Endodermal cell (in vitro differentiated cells): ENCODE data around the gene TBC1D12. TPM values are rescaled to one million over a fixed set of nuclear protein-coding genes. Genes with fewer than 3 reads are reported as not detected.

Source experiments
- DNase-seq: peaks from one replicate; pipeline ENCODE4 v3.0.0-alpha.2; 2017
- H3K27ac ChIP-seq: 2 replicates; pipeline ENCODE4 v1.5.1; 2013; ENCODE audit warnings: mild to moderate bottlenecking, low read depth, low read length, moderate library complexity
- H3K27me3 ChIP-seq: 2 replicates; pipeline ENCODE4 v1.6.1; 2013; ENCODE audit warnings: mild to moderate bottlenecking, low read length, moderate library complexity; ENCODE audit not compliant: insufficient read depth, control insufficient read depth, poor library complexity, severe bottlenecking
- H3K36me3 ChIP-seq: 2 replicates; pipeline ENCODE4 v1.7.0; 2013; ENCODE audit warnings: mild to moderate bottlenecking, low read length, moderate library complexity; ENCODE audit not compliant: control insufficient read depth, insufficient read depth
- H3K4me1 ChIP-seq: one replicate; pipeline ENCODE4 v1.7.0; 2013; ENCODE audit warnings: low read length; ENCODE audit not compliant: control insufficient read depth, insufficient read depth
- H3K4me3 ChIP-seq: 2 replicates; pipeline ENCODE4 v1.5.1; 2013; ENCODE audit warnings: mild to moderate bottlenecking, low read length, moderate library complexity
- H3K9ac ChIP-seq: 2 replicates; pipeline ENCODE4 v1.6.1; 2013; ENCODE audit warnings: mild to moderate bottlenecking, low read length, moderate library complexity; ENCODE audit not compliant: poor library complexity, severe bottlenecking; ENCODE audit errors: extremely low read depth
- H3K9me3 ChIP-seq: 2 replicates; pipeline ENCODE4 v1.6.1; 2013; ENCODE audit warnings: mild to moderate bottlenecking, low read length, moderate library complexity; ENCODE audit not compliant: control insufficient read depth
- H3K27ac Mint-ChIP-seq: 2 replicates; pipeline ENCODE4 v1.8.0; 2020; ENCODE audit warnings: mixed read lengths
- H3K27me3 Mint-ChIP-seq: 2 replicates; pipeline ENCODE4 v1.8.0; 2021; ENCODE audit warnings: mild to moderate bottlenecking, mixed read lengths; ENCODE audit not compliant: insufficient read depth
- H3K36me3 Mint-ChIP-seq: 2 replicates; pipeline ENCODE4 v1.8.0; 2020; ENCODE audit warnings: low read depth, mixed read lengths
- H3K4me1 Mint-ChIP-seq: 2 replicates; pipeline ENCODE4 v1.8.0; 2020; ENCODE audit warnings: mixed read lengths
- H3K4me3 Mint-ChIP-seq: 2 replicates; pipeline ENCODE4 v1.8.0; 2020; ENCODE audit warnings: mild to moderate bottlenecking, moderate library complexity, mixed read lengths
- H3K9me3 Mint-ChIP-seq: 2 replicates; pipeline ENCODE4 v1.8.0; 2020; ENCODE audit warnings: mild to moderate bottlenecking, mixed read lengths
- CTCF ChIP-seq: fragments of 200-600 bp; sonication (generic); conservative IDR thresholded peaks from 2 replicates; pipeline ENCODE4 v1.5.0; 2021; ENCODE audit warnings: antibody characterized with exemption, mild to moderate bottlenecking
- WGBS, 2 experiments: methylation state at CpG; one replicate each; pipeline versions ENCODE4 v1.1.5 to v1.1.7; 2013; ENCODE audit warnings: missing lambda C conversion rate in 2 of 2, mixed read lengths in 1 of 2; ENCODE audit not compliant: insufficient coverage in 1 of 2, insufficient read length in 1 of 2; 5-methylcytosine and 5-hydroxymethylcytosine counted together
- total RNA-seq, 2 donors: library from RNA; stranded (reverse); fragmentation: NEBNext Ultra II Directional in 1 of 2; extraction: Animal tissue kit (Norgen Biotek cat#: 25700) in 1 of 2; gene quantifications; 2 replicates in 1 of 2; 3 replicates in 1 of 2; pipeline ENCODE4 v1.2.1, GENCODE V29; 2021

TBC1D12 gene
- total RNA-seq, 2 donors from 2014 or later = 7.0 to 7.4 TPM

GRCh38 chr10:94409021-94409657 lies 6.8 kb downstream of the TBC1D12 start:
- H3K9ac ChIP-seq = no peak overlapping the region
- 78 to 82% methylated on average over 2 to 7 of the region's 7 CpGs for WGBS, 2 experiments

GRCh38 chr10:94411304-94411703 lies 9.0 kb downstream of the TBC1D12 start:
- Histone ChIP-seq H3K9me3 (no peaks in the 10 kb centered on the region), H3K4me1 (no peaks in the 10 kb centered on the region), H3K4me3 (no peak overlapping the region), H3K27me3 (no peaks in the 10 kb centered on the region), H3K36me3 (no peaks in the 10 kb centered on the region), H3K9ac (no peak overlapping the region), H3K27ac (no peak overlapping the region)
- H3K36me3 Mint-ChIP-seq = peaks cover 3% of the 10 kb centered on the region
- peaks cover 4% of the 10 kb centered on the region for H3K4me1 Mint-ChIP-seq
- H3K4me3 Mint-ChIP-seq = no peak overlapping the region
- H3K27ac Mint-ChIP-seq = no peak overlapping the region
- TF ChIP-seq CTCF = no peak
- WGBS, 2 experiments = 93 to 100% methylated on average over 3 of the region's 3 CpGs
- DNase-seq = no peak
- H3K9me3 Mint-ChIP-seq = no peaks in the 10 kb centered on the region
- H3K27me3 Mint-ChIP-seq = no peaks in the 10 kb centered on the region

More at GRCh38 chr10:94409021-94409657, 6.8 kb downstream of the TBC1D12 start:
- Histone ChIP-seq H3K27ac (no peak overlapping the region), H3K4me1 (no peaks in the 10 kb centered on the region), H3K4me3 (no peak overlapping the region), H3K27me3 (no peaks in the 10 kb centered on the region), H3K9me3 (no peaks in the 10 kb centered on the region), H3K36me3 (no peaks in the 10 kb centered on the region)
- Mint-ChIP-seq H3K27ac (no peak overlapping the region), H3K36me3 (peaks cover 3% of the 10 kb centered on the region), H3K27me3 (peaks cover 12% of the 10 kb centered on the region), H3K4me3 (no peak overlapping the region), H3K4me1 (peaks cover 5% of the 10 kb centered on the region), H3K9me3 (no peaks in the 10 kb centered on the region)
- DNase-seq = no peak
- no peak for TF ChIP-seq CTCF

- Mint-ChIP-seq H3K27ac (no peak overlapping the region), H3K4me3 (no peak overlapping the region)
These were observed 10.1 kb downstream of the TBC1D12 start for GRCh38 chr10:94412449-94412848.

More at GRCh38 chr10:94412449-94412848, 10.1 kb downstream of the TBC1D12 start:
- no peaks in the 10 kb centered on the region for H3K27me3 Mint-ChIP-seq
- no peaks in the 10 kb centered on the region for H3K9me3 Mint-ChIP-seq
- Histone ChIP-seq H3K9ac (no peak overlapping the region), H3K27ac (no peak overlapping the region), H3K4me1 (no peaks in the 10 kb centered on the region), H3K9me3 (no peaks in the 10 kb centered on the region), H3K36me3 (no peaks in the 10 kb centered on the region), H3K27me3 (no peaks in the 10 kb centered on the region), H3K4me3 (no peak overlapping the region)
- H3K36me3 Mint-ChIP-seq = peaks cover 3% of the 10 kb centered on the region
- WGBS, 2 experiments = 92 to 100% methylated on average over 1 to 3 of the region's 3 CpGs
- DNase-seq = no peak
- peaks cover 4% of the 10 kb centered on the region for H3K4me1 Mint-ChIP-seq
- no peak for TF ChIP-seq CTCF
